Right lobe of liver (tissue), 4 donors: ENCODE data around the gene COX18.

Experiments
- CTCF ChIP-seq, 4 donors: fragments of 200-600 bp in 3 of 4; fragments of 450-650 bp in 1 of 4; IDR thresholded peaks; one replicate each; pipeline versions ENCODE4 v1.5.1 to v1.8.0; 2016 to 2022; ENCODE audit warnings: antibody characterized with exemption in 4 of 4, mild to moderate bottlenecking in 2 of 4
- POLR2A ChIP-seq: fragments of 450-650 bp; IDR thresholded peaks from one replicate; pipeline ENCODE4 v1.6.1; 2017; ENCODE audit warnings: antibody characterized with exemption, mild to moderate bottlenecking
- donor health status: DM: no; HTN: no; CAD: no.
- donor health status: DM: no; HTN: no; CAD: no.
- donor health status: DM: no; HTN: yes; CAD: no.

DNA sequence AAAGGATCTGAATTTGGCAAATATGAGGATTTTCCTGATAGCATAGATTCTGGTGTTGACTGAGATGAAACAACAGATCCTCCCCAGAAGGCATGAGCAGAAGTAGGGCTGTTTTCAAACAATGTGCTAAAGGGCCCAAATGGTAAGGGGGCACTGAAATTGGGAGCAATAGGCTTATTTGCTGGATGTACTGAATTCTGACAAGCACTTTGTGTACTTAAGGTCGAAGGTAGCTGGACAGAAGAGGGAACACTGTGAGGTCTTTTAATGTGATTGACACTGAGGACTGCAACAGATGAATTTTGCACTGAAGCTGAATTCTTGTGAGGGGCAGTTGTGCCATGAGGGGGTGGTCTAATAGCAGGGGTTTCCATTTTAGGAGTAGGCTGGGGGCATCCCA is 21.2 kb upstream of the COX18 start:
- TF ChIP-seq CTCF (IDR thresholded peaks at IDR 0.05) (no peak), POLR2A (no peak)
